SU-DHL-6 (cell line): Measurements from ENCODE around the gene RGS7.
"Not testable (repeated sequence)": the region's sequence is repeated elsewhere in the genome, so short reads cannot be mapped to it uniquely, and the experiment has no call there.

ENCODE experiments used
- H2AFZ ChIP-seq: fragments of 200-600 bp; sonication (generic); 2 replicates; pipeline ENCODE4 v1.6.1; 2014; ENCODE audit warnings: low read depth, mild to moderate bottlenecking, moderate library complexity, mixed read lengths, antibody characterized with exemption, low read length; ENCODE audit not compliant: severe bottlenecking
- H3F3A ChIP-seq: fragments of 200-600 bp; shearing (Covaris generic); 2 replicates; pipeline ENCODE4 v1.6.0; 2016; ENCODE audit warnings: antibody characterized with exemption, mild to moderate bottlenecking; ENCODE audit not compliant: insufficient read depth
- H3K27ac ChIP-seq: fragments of 200-600 bp; sonication (generic); 2 replicates; pipeline ENCODE4 v1.5.1; 2016; ENCODE audit warnings: low read depth, mild to moderate bottlenecking, low read length, moderate library complexity, mixed read lengths
- H3K27me3 ChIP-seq: fragments of 200-600 bp; sonication (generic), shearing (Covaris generic); 2 replicates; pipeline ENCODE4 v1.6.0; 2014; ENCODE audit warnings: mild to moderate bottlenecking, low read length
- H3K36me3 ChIP-seq: fragments of 200-600 bp; sonication (generic); 2 replicates; pipeline ENCODE4 v1.6.1; 2014; ENCODE audit warnings: mild to moderate bottlenecking, low read length, mixed read lengths
- H3K4me2 ChIP-seq: fragments of 300-600, 200-600 bp; shearing (Covaris generic), sonication (generic); 2 replicates; pipeline ENCODE4 v1.6.0; 2014; ENCODE audit warnings: low read length, low read depth, mild to moderate bottlenecking; ENCODE audit not compliant: poor library complexity, severe bottlenecking
- H3K4me3 ChIP-seq: fragments of 200-600 bp; sonication (generic); 2 replicates; pipeline ENCODE4 v1.5.1; 2014; ENCODE audit warnings: antibody characterized with exemption, low read length, mild to moderate bottlenecking, mixed read lengths; ENCODE audit not compliant: insufficient read depth, poor library complexity, severe bottlenecking
- H3K79me2 ChIP-seq: fragments of 200-600 bp; sonication (generic); 2 replicates; pipeline ENCODE4 v1.6.1; 2014; ENCODE audit warnings: mild to moderate bottlenecking, low read length, moderate library complexity; ENCODE audit not compliant: insufficient read depth
- H3K9ac ChIP-seq: fragments of 200-600 bp; sonication (generic); 2 replicates; pipeline ENCODE4 v1.7.0; 2014; ENCODE audit warnings: mild to moderate bottlenecking, low read length
- H3K9me2 ChIP-seq: fragments of 200-600 bp; sonication (generic); replicated peaks from 2 replicates; pipeline ENCODE4 v1.6.1; 2014; ENCODE audit warnings: low read length; ENCODE audit not compliant: insufficient read depth
- H3K9me3 ChIP-seq: fragments of 200-600 bp; sonication (generic); 2 replicates; pipeline ENCODE4 v1.6.1; 2014; ENCODE audit warnings: low read length, mixed read lengths; ENCODE audit not compliant: insufficient read depth
- H4K20me1 ChIP-seq: fragments of 200-600 bp; sonication (generic); 2 replicates; pipeline ENCODE4 v1.6.1; 2014; ENCODE audit warnings: low read depth, mild to moderate bottlenecking, antibody characterized with exemption, low read length, moderate library complexity, mixed read lengths
- CTCF ChIP-seq: fragments of 200-600 bp; sonication (generic); IDR thresholded peaks from one replicate; pipeline ENCODE4 v1.5.1; 2017; ENCODE audit warnings: antibody characterized with exemption, mild to moderate bottlenecking, low read length, moderate library complexity; ENCODE audit not compliant: insufficient read depth, poor library complexity, severe bottlenecking
- EZH2phosphoT487 ChIP-seq: fragments of 200-600 bp; sonication (generic), shearing (Covaris generic); conservative IDR thresholded peaks from 2 replicates; pipeline ENCODE4 v1.6.1; 2018; ENCODE audit warnings: mild to moderate bottlenecking, antibody characterized with exemption, low read length, moderate library complexity, mixed read lengths

RGS7 gene

GRCh38 chr1:240973875-240974274 lies 383.1 kb downstream of the RGS7 start:
- no peak overlapping the region for H3K9ac ChIP-seq
- H2AFZ ChIP-seq: no peak overlapping the region
- no peaks in the 10 kb centered on the region for H4K20me1 ChIP-seq
- no peak overlapping the region for H3K4me2 ChIP-seq
- no peaks in the 10 kb centered on the region for H3K36me3 ChIP-seq
- H3K27me3 ChIP-seq: no peaks in the 10 kb centered on the region
- H3K9me2 ChIP-seq: no peaks in the 10 kb centered on the region
- H3F3A ChIP-seq: no peaks in the 10 kb centered on the region
- H3K9me3 ChIP-seq: no peaks in the 10 kb centered on the region
- no peaks in the 10 kb centered on the region for H3K79me2 ChIP-seq
- TF ChIP-seq CTCF (no peak), EZH2phosphoT487 (no peak)
- H3K27ac ChIP-seq: no peak overlapping the region
- no peak overlapping the region for H3K4me3 ChIP-seq

GRCh38 chr1:240972059-240972458 lies 384.9 kb downstream of the RGS7 start:
- not testable (repeated sequence) for H2AFZ ChIP-seq, H3K36me3 ChIP-seq, H3K79me2 ChIP-seq, H3K27ac ChIP-seq, H3K9me2 ChIP-seq, H3K4me3 ChIP-seq, H3K9me3 ChIP-seq, H3K27me3 ChIP-seq, H3F3A ChIP-seq, H4K20me1 ChIP-seq, H3K9ac ChIP-seq, H3K4me2 ChIP-seq

GRCh38 chr1:240970253-240970652 lies 386.8 kb downstream of the RGS7 start:
- no peaks in the 10 kb centered on the region for H3K36me3 ChIP-seq
- H2AFZ ChIP-seq: no peak overlapping the region
- H3K9me3 ChIP-seq: no peaks in the 10 kb centered on the region
- H3K27me3 ChIP-seq: no peaks in the 10 kb centered on the region
- H3F3A ChIP-seq: no peaks in the 10 kb centered on the region
- TF ChIP-seq EZH2phosphoT487 (no peak), CTCF (no peak)
- H3K9ac ChIP-seq: no peak overlapping the region
- H4K20me1 ChIP-seq: no peaks in the 10 kb centered on the region
- H3K4me3 ChIP-seq: no peak overlapping the region
- no peaks in the 10 kb centered on the region for H3K9me2 ChIP-seq
- no peaks in the 10 kb centered on the region for H3K79me2 ChIP-seq
- no peak overlapping the region for H3K27ac ChIP-seq
- H3K4me2 ChIP-seq: no peak overlapping the region

- Histone ChIP-seq H3K27ac (no peak overlapping the region), H3K36me3 (no peaks in the 10 kb centered on the region), H3K4me2 (no peak overlapping the region), H3F3A (no peaks in the 10 kb centered on the region), H2AFZ (no peak overlapping the region), H3K79me2 (no peaks in the 10 kb centered on the region), H3K4me3 (no peak overlapping the region), H3K27me3 (no peaks in the 10 kb centered on the region), H3K9me2 (no peaks in the 10 kb centered on the region), H3K9ac (no peak overlapping the region), H4K20me1 (no peaks in the 10 kb centered on the region), H3K9me3 (no peaks in the 10 kb centered on the region)
- no peak for TF ChIP-seq EZH2phosphoT487
- no peak for TF ChIP-seq CTCF
These were observed 388.1 kb downstream of the RGS7 start for GRCh38 chr1:240968864-240969263.
